GM04504 (cell line): ENCODE results near the gene THEM4.

Experiments used
- DNase-seq: peaks from one replicate; pipeline ENCODE4 v3.0.0-alpha.2; 2012; ENCODE audit warnings: low read depth

Gene THEM4

DNA sequence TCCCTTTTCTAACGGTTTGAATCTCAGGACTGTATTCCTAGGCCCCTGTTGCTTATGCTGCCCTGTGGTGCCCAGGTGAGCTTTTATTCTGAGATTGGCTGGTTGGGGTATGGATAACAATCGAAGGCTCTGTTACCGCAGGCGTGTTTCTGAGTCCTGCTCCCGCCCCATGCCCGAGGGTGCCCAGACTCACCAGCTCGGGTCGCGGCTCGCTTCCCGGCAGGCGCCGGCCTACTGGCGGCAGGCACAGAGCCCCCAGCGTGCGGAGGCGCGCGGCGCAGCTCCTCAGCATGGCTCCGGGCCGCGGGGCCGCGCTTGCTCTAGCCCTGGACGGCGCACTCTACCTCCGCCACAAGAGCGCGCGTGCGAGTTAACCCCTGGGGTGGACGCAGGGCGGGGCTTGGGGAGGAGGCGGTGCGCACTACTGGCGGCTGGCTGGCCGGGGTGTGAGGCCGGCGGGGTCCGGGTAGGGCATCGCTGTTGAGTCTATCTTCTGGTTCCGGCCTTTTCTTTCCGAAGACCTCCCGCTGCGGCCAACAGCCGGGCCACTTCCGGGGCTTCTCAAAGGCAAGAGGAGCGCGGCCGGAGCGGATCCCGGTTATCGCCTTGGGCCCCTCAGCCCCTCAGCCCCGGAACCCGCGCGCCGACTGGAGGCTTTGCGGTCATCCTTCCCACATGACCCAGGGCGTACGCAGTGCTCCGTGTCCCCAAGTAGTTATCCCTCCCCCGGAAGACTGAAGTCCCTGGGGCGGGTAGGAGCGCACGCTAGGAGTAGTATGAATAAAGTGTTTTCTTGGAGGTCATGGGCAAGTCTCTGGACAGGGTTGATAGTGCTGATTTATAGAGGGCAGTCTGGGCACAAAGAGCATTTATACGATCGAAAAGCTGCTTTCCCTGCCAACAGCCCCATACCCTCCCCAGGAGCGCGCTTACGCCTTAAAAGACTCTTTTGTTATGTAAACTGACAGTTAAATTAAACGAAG, at the start of gene THEM4:
Gene THEM4, minus strand, starts transcription at position 345 of the 983 bp plus-strand sequence. Its CDS starts 53 bp downstream, at position 292.
- peak; percentile 91 for DNase-seq

DNA sequence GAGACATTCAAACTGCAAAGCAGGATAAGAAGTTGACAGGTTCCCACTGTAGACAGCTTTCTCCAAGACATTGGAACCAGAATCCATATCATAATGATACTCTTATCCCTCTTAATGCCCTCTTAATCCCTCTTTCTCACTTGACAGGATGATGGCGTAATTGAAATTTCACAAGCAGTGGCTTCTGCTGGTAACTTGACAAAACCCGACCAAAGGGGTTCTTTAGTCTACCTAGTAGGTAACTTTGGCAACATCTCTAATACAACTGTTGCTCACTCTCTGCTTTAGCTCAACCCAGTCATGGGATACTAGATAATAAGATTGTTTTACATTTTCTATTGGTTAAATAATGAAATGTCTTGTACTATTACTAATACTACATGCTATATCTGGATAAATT, 49.6 kb upstream of the THEM4 start:
- DNase-seq, result no peak

DNA sequence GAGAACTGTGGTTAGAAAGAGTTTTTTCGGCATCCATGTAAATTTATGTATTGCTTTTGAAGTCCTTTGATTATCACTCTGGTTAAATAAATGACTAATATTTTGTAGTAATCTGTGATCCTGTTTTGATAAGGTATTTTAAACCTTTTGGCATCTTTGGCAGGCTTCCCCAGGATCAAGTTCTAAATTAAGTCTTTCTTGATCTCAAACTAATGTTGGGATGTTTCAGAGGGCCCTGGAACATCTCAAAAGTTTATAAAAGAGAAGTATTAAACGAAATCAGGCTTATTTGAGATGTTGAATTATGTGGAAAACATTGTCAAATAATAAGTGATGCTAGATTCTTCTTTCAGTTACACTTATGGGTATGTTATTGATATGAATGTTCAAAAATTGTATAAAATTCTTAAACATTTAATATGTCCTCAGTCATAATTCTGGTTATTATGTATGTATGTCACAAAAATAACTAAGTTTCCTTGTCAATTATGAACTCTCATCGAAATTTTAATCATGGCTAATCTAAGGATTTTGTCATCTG, 47.7 kb upstream of the THEM4 start:
- DNase-seq, result no peak

DNA sequence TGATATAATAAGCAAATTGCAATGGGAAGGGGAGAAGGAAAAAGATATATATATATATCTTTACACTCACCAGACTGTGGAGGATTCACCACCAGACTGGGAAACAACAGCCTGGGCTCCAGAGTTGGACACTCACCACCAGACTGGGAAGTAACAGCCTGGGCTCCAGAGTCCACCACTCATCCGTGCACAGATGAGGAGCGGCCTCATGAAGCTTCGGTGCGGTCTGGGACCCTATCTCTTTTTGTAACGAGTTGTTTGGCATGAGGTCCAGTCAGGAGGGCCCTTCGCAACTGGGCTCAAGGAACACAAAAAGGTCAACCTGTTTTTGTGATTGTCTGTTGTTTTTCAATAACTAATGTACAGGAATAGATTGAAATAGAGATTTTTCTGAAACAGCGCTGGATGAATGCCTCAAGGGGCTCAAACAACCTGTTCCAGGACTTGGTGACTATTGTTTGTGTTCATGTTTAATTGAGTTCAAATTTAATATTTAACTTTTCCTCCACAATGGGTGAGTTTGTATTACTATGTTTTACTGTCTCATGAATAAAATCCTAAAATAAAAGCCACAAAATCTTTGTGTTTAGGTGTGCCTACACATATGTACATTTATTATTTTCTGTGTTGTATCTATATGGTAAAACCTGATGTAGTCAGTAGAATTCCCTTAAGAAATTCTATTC, 44.2 kb upstream of the THEM4 start:
- DNase-seq, result no peak

DNA sequence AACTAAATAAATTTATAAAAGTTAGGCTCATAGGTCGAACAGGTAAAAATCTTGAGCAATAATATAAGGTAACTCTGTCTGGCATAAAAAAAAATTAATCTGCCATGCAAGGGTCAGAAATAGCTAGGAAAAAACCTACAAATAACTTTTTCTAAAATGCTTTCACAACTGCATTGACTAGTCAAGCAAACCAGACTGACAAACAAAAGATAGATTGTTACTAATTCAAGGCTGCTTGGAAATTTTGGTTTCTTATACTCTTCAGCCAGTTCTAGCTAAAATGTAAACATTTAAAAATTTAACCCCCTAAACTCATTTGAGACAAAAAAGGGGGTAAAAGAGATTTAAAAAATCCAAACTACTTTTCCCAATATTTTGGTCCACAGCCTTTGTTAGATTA, 43.5 kb upstream of the THEM4 start:
- DNase-seq, result no peak

DNA sequence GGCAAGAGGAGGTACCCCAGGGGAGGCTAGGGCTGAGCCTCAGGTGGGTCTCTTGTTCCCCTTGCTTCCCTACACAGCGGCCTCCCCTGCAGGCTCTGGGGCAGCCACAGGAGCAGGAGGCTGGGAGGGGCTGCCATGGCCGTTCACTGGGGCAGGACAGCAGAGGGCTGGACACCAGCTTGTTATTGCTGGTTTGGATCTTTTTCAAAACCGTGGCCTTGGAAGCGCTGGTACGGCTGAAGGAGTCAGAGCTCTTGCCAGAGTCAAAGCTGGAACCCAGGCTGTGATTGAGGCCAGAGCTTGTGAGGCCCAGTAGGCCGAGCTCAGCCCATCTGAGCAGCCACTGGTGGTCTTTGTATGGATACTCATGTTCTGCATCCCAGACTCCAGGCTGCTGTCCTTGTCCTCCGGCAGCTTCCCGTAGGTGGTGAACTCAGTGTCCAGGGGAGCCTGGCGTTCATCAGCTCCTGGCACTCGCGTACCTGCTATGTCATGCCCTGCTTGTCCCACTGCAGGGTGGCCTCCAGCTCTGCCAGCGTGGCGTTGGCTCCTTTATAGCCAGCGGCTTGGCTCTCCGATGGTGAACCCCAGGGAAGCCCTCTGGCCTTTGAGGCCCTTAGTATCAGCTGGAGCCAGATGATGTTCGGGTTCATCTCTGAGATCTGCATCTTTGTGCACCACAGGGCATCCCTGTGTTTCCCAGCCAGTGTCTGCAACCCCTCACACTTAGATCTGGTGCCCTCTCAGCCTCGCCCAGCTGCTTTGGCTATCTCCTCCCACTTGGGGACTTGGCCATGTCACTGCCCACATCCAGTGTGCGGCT, 40.3 kb upstream of the THEM4 start:
- no peak for DNase-seq

DNA sequence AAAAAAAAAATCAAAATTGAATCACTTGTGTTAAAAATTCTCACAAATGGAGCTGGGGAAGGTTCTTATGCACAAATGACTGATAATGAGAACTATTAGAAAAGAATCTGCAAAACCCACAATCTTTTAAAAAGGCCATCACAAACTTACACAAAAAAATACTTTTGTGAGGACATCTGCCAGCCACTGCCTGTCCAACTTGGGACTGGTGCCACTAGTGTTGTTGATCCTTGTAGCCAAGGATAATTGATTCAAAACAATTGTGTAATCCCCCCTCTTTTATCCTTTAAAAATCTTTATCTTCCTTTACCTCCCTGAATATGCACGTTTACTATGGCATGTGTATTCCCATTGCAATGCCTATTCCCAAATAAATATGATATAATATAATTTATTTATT, 39.2 kb upstream of the THEM4 start:
- DNase-seq, result no peak

DNA sequence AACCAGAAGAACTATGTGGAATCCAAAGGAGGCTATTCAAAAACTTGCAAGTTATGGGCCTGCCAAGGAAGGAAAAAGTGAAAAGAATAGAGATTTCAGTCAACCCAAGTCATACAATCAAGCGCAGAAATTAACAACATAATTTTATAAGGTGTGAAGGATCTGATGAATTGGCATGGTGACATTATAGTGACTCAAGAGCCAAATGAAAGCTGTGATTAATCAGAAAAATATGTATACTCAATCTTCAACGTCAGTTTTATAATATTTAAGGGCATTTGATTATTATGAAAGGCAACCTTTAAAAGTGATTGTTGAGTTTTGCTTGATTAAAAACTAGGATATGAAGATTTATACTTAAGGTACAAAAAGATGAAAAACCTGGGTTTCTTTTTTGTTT, 37.8 kb upstream of the THEM4 start:
- DNase-seq, result no peak

DNA sequence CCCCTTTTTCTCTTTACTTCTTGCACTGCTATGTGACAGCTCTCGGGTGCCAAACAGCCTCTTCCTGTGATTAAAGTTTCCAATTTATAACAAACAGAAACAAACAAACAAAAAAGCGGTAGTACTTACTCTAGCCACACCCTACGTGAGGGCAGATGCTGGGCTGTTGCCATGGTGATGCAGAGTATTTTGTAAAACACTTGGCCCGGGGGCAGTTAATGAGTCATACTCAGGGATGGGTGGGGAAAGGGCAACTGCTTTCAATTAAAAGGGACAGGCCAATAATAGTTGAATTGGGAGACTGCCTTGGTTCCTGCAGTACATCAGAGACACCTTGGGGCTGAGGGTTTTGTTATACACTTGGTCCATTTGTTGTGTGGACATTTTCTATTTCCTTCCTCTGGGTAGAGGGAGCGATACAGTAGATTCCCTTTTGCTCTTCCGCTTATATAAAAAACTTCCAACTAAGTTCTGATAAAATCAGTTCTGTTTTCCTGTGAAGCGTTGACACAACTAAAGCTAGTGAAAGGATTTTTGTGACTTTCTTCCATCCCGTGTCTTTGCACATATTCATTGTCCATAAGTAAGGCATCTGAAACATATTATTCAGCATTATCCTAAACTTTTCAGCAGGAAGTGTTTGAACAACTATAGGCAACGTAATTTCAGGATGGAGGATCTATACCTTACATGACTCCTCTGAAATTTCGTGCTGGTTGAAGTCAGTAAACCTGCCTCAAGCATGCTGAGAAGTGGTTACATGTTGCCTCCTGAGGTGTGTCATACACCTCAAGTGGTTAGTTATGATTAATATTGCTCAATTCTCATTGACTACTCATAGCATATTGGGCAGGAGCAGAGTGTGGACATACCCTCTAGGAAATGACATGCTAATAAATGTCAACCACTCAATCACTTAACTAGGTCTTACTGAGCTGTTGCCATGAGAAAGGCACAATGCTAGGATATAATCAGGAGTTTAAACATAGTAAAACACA, 36.7 kb upstream of the THEM4 start:
- peak; percentile 98 for DNase-seq

DNA sequence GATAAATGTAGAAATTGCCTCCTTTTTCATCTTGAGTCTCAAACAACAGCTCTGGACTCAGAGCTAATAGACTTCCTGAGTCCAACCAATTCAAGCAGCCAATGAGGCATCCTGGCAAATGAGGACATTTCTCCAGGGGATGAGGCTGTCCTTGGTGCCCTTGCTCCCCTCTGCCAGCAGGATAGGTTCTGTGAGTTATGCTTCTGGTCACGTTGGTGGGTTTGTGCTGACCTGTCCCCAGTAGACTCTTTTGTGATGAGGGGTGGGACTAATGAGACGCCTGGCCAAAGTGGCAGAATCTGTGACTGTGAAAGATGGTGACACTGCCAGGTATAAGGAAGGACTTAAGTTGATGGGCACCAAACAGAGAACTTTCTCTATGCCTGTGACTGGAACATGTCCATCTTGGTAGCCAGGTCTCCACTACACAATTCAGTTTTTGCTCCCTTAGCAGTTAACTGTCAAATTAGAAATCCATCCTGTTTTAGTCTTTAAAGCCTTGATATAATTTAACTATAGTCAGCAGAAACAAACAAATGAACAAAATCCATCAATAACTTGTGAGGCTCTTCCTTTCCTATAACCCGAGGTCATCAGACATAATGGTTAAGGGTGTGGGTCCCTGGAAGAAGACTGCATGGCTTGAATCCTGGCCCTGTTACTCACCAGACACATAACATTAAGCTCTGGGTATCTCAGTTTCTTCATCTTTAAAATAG, 35.7 kb upstream of the THEM4 start:
- no peak for DNase-seq

DNA sequence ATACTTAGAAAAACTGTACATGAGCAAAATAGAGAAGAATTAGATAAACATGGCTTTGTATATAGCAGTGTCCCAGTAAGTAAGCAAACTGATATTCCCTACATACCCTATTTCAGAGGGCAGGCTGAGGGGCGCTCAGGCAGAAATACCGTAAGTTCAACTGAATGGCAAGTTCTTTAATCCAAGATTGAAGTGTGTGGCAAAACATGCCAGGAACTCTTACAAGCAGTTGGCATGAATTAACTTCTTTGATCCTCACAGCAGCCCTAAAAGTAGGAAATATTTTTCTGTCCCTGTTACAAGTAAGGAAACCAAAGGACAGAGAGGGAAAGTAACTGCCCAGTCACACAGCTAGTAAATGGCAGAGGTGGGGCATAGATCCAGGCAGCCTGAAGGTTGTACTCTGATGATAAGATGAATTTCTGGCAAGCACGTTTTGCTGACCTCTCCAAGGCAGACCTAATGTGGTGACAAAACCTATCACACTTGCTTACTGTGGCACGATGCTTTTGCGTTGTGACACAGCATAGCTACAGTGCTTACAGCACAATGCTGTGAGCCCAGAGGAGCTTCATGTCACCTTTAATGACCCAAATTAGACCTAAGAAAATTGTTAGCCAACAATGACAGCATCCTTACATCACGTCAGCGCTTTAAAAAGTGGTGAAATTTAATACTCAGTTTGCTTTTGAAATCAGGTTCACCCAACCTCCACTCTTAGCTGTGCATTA, 35.0 kb upstream of the THEM4 start:
- no peak for DNase-seq

DNA sequence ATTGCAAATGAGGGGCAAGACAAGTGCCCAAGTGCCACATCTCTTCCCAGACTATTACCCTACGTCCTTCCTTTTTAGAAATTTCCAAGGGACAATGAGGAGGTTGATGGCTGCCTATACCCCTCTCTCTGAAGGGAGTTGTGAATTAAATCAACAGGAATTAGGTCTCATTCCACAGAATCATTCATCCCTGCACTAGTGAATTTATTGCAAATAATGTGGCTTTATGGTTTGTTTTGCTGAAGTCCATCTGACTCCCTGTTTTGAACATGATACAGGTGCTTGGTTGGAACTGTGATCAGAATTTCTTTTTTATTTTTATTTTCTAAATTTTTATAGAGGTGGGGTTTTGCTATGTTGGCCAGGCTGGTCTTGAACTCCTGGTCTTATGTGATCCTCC, 34.3 kb upstream of the THEM4 start:
- no peak for DNase-seq

DNA sequence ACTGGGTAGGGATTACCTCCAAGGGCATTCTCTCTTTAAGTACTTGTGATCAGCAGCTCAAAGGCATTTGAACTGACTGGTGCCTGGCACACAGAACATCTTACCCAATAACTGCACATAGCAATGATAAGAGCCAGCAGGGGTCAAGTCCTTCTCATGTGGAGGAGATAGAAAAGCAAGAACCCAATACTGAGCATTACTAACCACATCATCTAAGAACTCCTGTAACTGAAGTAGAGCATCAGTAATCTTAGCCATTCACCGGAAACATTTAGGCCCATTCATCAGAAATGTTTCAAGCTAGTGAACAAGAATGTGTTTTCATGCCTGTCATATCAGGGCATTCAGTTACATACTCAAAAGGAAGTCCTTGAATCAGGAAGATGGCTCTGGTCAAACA, 33.6 kb upstream of the THEM4 start:
- no peak for DNase-seq

DNA sequence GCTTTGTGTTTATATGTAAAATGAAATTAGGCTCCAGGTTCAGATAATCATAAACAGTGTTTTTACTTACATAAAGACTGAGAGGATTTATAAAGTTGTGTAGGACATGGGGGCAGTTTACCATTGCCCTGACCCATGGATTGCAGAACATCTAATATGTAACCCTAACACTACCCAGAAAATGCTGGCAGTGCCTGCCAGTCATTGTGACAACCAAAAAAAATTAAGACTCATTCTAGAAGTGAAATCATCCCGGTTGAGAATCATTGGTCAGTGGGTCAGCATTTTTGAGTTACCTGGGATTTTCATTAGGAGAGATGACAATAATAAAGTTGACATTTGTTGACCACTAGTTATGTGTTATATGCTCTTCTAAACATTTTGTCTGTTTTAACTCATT, 31.2 kb upstream of the THEM4 start:
- no peak for DNase-seq

DNA sequence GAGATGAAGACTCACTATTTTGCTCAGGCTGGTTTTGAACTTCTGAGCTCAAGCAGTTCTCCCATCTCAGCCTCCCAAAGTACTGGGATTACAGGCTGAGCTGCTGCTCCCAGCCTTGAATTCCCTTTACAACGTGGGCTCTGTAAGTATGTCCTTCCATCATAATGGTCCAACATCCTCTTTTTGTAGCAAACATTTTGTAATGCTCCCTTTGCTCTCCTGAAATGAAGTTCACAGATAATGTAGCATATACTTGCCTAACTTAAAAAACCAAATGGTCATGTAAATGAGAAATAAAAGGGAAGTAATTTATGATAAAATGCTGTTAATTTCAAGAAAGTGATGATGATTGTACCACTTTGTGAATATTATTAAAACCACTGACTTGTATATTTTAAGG, 30.5 kb upstream of the THEM4 start:
- no peak for DNase-seq

DNA sequence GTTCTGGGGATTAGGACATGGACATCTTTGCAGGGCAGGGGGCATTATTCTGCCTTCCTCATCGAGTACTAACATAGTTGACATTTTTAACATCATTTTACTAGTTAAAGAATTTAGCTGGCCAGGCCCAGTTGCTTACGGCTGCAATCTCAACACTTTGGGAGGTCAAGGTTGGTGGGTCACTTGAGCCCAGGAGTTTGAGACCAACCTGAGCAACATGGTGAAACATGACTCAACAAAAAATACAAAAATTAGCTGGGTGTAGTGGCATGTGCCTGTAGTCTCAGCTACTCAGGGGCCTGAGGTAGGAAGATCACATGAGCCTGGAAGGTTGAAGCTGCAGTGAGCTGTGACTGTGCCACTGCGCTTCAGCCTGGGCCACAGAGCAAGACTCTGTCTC, 29.8 kb upstream of the THEM4 start:
- DNase-seq, result no peak

DNA sequence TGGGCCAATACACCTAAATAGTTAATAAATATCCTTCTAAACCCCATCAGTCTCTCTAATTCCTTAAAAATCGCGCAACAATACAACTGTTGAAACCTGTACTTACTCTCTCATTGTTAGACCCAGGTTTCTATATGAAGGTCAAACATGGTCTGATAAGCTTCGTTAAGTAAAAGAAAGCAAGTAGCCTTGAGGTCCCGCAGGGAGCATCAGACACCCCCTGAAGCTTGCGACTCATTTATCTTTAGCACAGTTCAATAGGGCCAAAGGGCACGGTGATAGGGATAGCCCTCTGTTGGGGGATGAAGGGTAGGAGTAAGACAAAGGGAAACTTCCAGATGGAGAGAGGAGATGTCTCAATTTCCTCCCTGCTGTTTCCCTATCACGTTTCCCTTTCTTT, 27.3 kb upstream of the THEM4 start:
- no peak for DNase-seq

DNA sequence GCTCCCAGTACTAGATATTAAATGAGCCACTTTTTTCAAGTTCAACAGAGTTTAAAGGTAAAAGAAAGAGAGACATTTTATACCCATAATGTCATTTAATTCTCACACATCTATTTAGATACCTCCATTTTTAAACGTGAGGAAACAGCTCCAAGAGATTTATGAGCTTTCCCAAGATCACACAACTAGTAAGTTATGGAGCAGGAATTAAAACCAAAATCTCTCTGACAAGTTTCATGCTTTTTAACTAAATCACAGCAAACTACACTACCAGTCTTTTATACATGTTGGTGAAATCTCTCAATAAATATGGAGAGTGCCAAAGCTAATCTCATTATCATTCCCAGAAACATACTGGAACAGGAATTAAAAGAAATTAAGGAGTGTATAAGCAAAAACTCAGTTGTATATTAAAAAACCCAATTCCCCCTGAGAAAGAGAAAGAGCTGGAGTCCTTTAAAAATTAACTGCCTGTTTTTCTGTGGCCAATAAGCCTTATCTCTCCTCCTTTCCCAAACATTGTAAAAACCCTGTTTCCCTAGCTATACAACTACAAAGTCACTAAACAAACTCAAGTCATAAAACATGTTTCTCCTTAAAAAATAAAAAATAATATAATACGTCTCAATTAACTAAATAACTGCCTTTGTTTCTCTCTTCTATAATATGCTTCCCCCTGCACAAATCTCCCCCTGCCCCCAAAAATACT, 26.7 kb upstream of the THEM4 start:
- no peak for DNase-seq

DNA sequence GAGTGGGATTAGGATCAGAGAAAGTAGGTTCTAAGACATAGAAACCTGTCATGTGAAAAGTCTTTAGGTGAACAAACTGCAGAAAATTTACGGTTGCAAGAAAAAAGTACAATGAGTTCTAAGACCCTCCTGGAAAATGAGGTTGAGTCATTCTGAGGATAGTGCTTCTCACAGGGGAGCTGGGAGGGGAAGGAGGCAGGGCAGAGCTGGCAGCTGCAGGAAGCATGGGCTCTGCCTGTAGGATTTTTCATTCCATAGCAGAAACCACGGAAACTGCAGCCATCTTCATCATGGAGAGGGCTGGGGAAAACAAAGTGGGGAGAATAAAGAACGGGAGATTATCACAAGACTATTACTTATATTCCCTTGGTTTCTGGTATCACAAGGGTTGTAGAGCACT, 25.8 kb upstream of the THEM4 start:
- no peak for DNase-seq
